DOHH2 (cell line): ENCODE results near the gene CEP85.

ENCODE experiments used
- H3F3A ChIP-seq: fragments of 200-600 bp; sonication (generic), shearing (Covaris generic); 2 replicates; pipeline ENCODE4 v1.6.0; 2016; ENCODE audit warnings: antibody characterized with exemption, mild to moderate bottlenecking; ENCODE audit not compliant: control insufficient read depth, insufficient read depth
- H3K27ac ChIP-seq: fragments of 200-600 bp; sonication (generic); 2 replicates; pipeline ENCODE4 v1.5.1; 2014; ENCODE audit warnings: low read depth, mild to moderate bottlenecking, low read length, moderate library complexity
- H3K27me3 ChIP-seq: fragments of 200-600 bp; sonication (generic); 2 replicates; pipeline ENCODE4 v1.6.1; 2014; ENCODE audit warnings: mild to moderate bottlenecking, low read length, mixed read lengths; ENCODE audit not compliant: control insufficient read depth
- H3K36me3 ChIP-seq: fragments of 200-600 bp; sonication (generic); 2 replicates; pipeline ENCODE4 v1.6.1; 2014; ENCODE audit warnings: mild to moderate bottlenecking, low read length, moderate library complexity, mixed read lengths; ENCODE audit not compliant: control insufficient read depth
- H3K4me1 ChIP-seq: fragments of 200-600 bp; sonication (generic); 2 replicates; pipeline ENCODE4 v1.6.1; 2014; ENCODE audit warnings: mild to moderate bottlenecking, low read length, mixed read lengths; ENCODE audit not compliant: control insufficient read depth
- H3K4me2 ChIP-seq: fragments of 200-600 bp; sonication (generic); 2 replicates; pipeline ENCODE4 v1.6.0; 2014; ENCODE audit warnings: mild to moderate bottlenecking, low read length, moderate library complexity
- H3K4me3 ChIP-seq: fragments of 200-600 bp; sonication (generic); 2 replicates; pipeline ENCODE4 v1.5.1; 2014; ENCODE audit warnings: mild to moderate bottlenecking, low read length, mixed read lengths
- H3K79me2 ChIP-seq: fragments of 200-600 bp; sonication (generic); 2 replicates; pipeline ENCODE4 v1.6.1; 2014; ENCODE audit warnings: mild to moderate bottlenecking, low read length, mixed read lengths; ENCODE audit not compliant: control insufficient read depth
- H3K9me2 ChIP-seq: fragments of 200-600 bp; sonication (generic); replicated peaks from 2 replicates; pipeline ENCODE4 v1.6.1; 2014; ENCODE audit warnings: mild to moderate bottlenecking, low read length, mixed read lengths; ENCODE audit not compliant: control insufficient read depth
- H3K9me3 ChIP-seq: fragments of 200-600 bp; sonication (generic); 2 replicates; pipeline ENCODE4 v1.6.1; 2014; ENCODE audit warnings: antibody characterized with exemption, low read length, mixed read lengths; ENCODE audit not compliant: control insufficient read depth, insufficient read depth
- H4K20me1 ChIP-seq: fragments of 200-600 bp; sonication (generic); 2 replicates; pipeline ENCODE4 v1.6.0; 2014; ENCODE audit warnings: low read depth, mild to moderate bottlenecking, antibody characterized with exemption, low read length, moderate library complexity; ENCODE audit not compliant: control insufficient read depth, insufficient read depth
- EZH2phosphoT487 ChIP-seq: fragments of 200-600 bp; sonication (generic); IDR thresholded peaks from 2 replicates; pipeline ENCODE4 v1.6.1; 2017; ENCODE audit warnings: borderline replicate concordance, mild to moderate bottlenecking, antibody characterized with exemption, low read length, moderate library complexity, mixed read lengths
- TF ChIP-seq, protein P1 (sequence below): fragments of 200-600 bp; sonication (generic); IDR thresholded peaks from one replicate; pipeline ENCODE4 v1.5.1; 2014; ENCODE audit warnings: antibody characterized with exemption, mild to moderate bottlenecking, low read depth, low read length; ENCODE audit not compliant: poor library complexity, severe bottlenecking

Gene CEP85

GRCh38 chr1:26288311-26288941 lies 54.4 kb downstream of the CEP85 start:
- no peaks in the 10 kb centered on the region for H3K9me2 ChIP-seq
- H3K27ac ChIP-seq = peak overlapping the region; percentile 98
- peaks cover 50% of the 10 kb centered on the region for H3F3A ChIP-seq
- TF ChIP-seq, protein P1, sequence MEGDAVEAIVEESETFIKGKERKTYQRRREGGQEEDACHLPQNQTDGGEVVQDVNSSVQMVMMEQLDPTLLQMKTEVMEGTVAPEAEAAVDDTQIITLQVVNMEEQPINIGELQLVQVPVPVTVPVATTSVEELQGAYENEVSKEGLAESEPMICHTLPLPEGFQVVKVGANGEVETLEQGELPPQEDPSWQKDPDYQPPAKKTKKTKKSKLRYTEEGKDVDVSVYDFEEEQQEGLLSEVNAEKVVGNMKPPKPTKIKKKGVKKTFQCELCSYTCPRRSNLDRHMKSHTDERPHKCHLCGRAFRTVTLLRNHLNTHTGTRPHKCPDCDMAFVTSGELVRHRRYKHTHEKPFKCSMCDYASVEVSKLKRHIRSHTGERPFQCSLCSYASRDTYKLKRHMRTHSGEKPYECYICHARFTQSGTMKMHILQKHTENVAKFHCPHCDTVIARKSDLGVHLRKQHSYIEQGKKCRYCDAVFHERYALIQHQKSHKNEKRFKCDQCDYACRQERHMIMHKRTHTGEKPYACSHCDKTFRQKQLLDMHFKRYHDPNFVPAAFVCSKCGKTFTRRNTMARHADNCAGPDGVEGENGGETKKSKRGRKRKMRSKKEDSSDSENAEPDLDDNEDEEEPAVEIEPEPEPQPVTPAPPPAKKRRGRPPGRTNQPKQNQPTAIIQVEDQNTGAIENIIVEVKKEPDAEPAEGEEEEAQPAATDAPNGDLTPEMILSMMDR = no peak
- TF ChIP-seq EZH2phosphoT487 = no peak
- peaks cover 85% of the 10 kb centered on the region for H3K4me1 ChIP-seq
- H3K36me3 ChIP-seq = peaks cover 31% of the 10 kb centered on the region
- no peaks in the 10 kb centered on the region for H4K20me1 ChIP-seq
- no peaks in the 10 kb centered on the region for H3K27me3 ChIP-seq
- no peaks in the 10 kb centered on the region for H3K79me2 ChIP-seq
- H3K4me2 ChIP-seq = peak overlapping the region; percentile 77
- H3K9me3 ChIP-seq = no peaks in the 10 kb centered on the region
- peak overlapping the region; percentile 58 for H3K4me3 ChIP-seq

- Histone ChIP-seq H3K36me3 (peaks cover 31% of the 10 kb centered on the region), H3K27ac (peak overlapping the region; percentile 98), H3K9me2 (no peaks in the 10 kb centered on the region), H3K4me3 (peak overlapping the region; percentile 58), H3K4me2 (peak overlapping the region; percentile 77), H4K20me1 (no peaks in the 10 kb centered on the region), H3K4me1 (peaks cover 85% of the 10 kb centered on the region), H3K9me3 (no peaks in the 10 kb centered on the region), H3K27me3 (no peaks in the 10 kb centered on the region), H3K79me2 (no peaks in the 10 kb centered on the region), H3F3A (peaks cover 50% of the 10 kb centered on the region)
- no peak for TF ChIP-seq EZH2phosphoT487
- TF ChIP-seq, protein P1 = no peak
Measured at GRCh38 chr1:26289158-26290059, 55.4 kb downstream of the CEP85 start.

DNA sequence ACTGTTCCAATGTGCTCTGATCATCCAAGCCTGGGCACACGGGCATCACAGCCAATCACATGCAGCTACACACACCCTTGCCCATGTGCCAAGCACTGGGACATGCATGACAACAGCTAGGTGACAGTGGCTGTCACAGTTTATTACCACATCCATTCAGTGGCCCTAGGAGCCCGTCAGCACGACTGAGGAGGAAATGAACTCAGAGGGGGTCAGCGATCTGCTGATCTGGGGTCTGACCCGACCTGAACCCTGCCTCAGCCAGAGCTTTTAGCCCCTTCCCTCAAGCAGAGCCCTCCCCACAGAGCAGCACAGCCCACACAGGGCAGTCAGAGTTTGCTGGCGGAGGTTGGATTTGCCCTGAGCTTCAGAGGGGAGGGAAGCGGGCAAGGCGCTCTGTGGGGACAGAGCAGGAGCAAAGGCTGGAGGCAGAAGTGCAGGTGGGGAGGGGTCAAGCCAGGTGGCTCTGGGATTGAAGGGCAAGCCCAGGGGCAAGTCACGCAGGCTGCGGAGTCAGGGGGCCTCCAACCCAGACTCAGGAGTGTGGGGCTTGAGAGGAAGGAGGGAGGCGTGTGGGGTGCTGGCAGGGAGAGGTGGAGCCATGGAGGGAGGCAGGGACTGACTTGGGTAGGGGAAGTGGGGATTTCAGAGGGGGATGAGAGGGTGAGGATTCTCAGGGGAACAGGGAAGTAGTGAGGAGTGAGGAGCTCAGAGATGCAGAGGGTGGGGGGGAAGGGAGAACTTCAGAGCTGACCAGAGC lies 56.3 kb downstream of the CEP85 start:
- H3K27me3 ChIP-seq = no peaks in the 10 kb centered on the region
- peak overlapping the region; percentile 58 for H3K4me3 ChIP-seq
- no peaks in the 10 kb centered on the region for H3K9me2 ChIP-seq
- no peaks in the 10 kb centered on the region for H4K20me1 ChIP-seq
- peak overlapping the region; percentile 98 for H3K27ac ChIP-seq
- H3K4me1 ChIP-seq = peaks cover 79% of the 10 kb centered on the region
- TF ChIP-seq, protein P1 = no peak
- no peak for TF ChIP-seq EZH2phosphoT487
- peak overlapping the region; percentile 77 for H3K4me2 ChIP-seq
- peaks cover 50% of the 10 kb centered on the region for H3F3A ChIP-seq
- H3K9me3 ChIP-seq = no peaks in the 10 kb centered on the region
- H3K79me2 ChIP-seq = no peaks in the 10 kb centered on the region
- H3K36me3 ChIP-seq = peaks cover 31% of the 10 kb centered on the region
